ENCODE results near the gene OR2C3.

- TF ChIP-seq, protein P1, sequence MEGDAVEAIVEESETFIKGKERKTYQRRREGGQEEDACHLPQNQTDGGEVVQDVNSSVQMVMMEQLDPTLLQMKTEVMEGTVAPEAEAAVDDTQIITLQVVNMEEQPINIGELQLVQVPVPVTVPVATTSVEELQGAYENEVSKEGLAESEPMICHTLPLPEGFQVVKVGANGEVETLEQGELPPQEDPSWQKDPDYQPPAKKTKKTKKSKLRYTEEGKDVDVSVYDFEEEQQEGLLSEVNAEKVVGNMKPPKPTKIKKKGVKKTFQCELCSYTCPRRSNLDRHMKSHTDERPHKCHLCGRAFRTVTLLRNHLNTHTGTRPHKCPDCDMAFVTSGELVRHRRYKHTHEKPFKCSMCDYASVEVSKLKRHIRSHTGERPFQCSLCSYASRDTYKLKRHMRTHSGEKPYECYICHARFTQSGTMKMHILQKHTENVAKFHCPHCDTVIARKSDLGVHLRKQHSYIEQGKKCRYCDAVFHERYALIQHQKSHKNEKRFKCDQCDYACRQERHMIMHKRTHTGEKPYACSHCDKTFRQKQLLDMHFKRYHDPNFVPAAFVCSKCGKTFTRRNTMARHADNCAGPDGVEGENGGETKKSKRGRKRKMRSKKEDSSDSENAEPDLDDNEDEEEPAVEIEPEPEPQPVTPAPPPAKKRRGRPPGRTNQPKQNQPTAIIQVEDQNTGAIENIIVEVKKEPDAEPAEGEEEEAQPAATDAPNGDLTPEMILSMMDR (IDR thresholded peaks at IDR 0.05), result no peak
- TF ChIP-seq POLR2A (IDR thresholded peaks at IDR 0.05), result no peak
These were observed 6.6 kb upstream of the OR2C3 start for GRCh38 chr1:247542811-247543210.

Data from uterus (tissue), 2 donors.